Activated effector memory CD4-positive, alpha-beta T cell treated with Interleukin-2 at 50 U/mL for 16 hours (primary cell): Measurements from ENCODE around the gene RNLS.

ENCODE experiments used
- DNase-seq: peaks from one replicate; pipeline ENCODE4 v3.0.0-alpha.2; 2020

The RNLS gene

GRCh38 chr10:88245974-88246511, 337.1 kb downstream of the RNLS start:
- no peak for DNase-seq

- DNase-seq = no peak
Measured at GRCh38 chr10:88244781-88245625, 338.1 kb downstream of the RNLS start.

- DNase-seq = no peak
Measured at GRCh38 chr10:88243836-88244730, 339.0 kb downstream of the RNLS start.

- DNase-seq = no peak
Measured at GRCh38 chr10:88243202-88243744, 339.8 kb downstream of the RNLS start.

- no peak for DNase-seq
Measured at GRCh38 chr10:88241501-88241900, 341.6 kb downstream of the RNLS start.

- no peak for DNase-seq
Measured at GRCh38 chr10:88239212-88239611, 343.9 kb downstream of the RNLS start.

GRCh38 chr10:88238615-88238914, 344.6 kb downstream of the RNLS start:
- DNase-seq = no peak

- DNase-seq = no peak
Measured at GRCh38 chr10:88237896-88238614, 345.1 kb downstream of the RNLS start.

GRCh38 chr10:88236121-88236743, 346.9 kb downstream of the RNLS start:
- no peak for DNase-seq

- DNase-seq = no peak
Measured at GRCh38 chr10:88234297-88234696, 348.8 kb downstream of the RNLS start.

GRCh38 chr10:88233870-88234269, 349.2 kb downstream of the RNLS start:
- no peak for DNase-seq

GRCh38 chr10:88232983-88233543, 350.1 kb downstream of the RNLS start:
- no peak for DNase-seq

- no peak for DNase-seq
Measured at GRCh38 chr10:88232029-88232895, 350.9 kb downstream of the RNLS start.

- DNase-seq = no peak
Measured at GRCh38 chr10:88230251-88230650, 352.9 kb downstream of the RNLS start.

GRCh38 chr10:88228130-88228529, 355.0 kb downstream of the RNLS start:
- no peak for DNase-seq

- DNase-seq = no peak
Measured at GRCh38 chr10:88227342-88228018, 355.6 kb downstream of the RNLS start.

- no peak for DNase-seq
Measured at GRCh38 chr10:88226891-88227290, 356.2 kb downstream of the RNLS start.

- no peak for DNase-seq
Measured at GRCh38 chr10:88226071-88226659, 357.0 kb downstream of the RNLS start.
